ENCODE results near the gene NSG1.

DNA sequence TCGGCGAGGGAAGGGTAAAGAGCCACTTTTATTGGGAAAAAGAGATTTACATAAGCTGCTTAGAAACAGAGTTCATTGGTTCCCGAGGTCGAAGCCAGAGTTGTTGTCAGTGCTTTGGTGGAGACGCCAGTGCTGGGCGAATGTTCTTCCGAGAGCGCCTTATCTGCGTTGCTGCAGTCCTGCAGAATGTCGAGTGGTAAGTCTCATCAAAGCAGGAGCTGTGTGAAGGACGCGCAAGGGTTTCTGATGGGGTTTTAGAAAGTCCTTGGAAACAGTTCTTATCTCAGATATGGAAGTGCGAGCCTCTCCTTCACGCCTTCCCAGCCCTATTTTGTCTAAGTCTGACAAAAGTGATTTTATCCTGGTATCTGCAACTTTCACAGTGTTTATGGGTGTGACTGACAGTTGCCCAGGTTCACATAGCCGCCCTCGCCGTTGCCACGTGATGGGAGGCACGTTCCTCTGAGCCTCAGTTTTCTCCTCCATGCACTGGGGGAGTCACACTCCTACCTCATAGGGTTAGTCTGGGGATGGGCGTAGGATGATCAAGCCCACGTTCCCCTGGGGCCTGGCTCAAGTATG is 47.3 kb upstream of the NSG1 start:
- TF ChIP-seq, protein P1, sequence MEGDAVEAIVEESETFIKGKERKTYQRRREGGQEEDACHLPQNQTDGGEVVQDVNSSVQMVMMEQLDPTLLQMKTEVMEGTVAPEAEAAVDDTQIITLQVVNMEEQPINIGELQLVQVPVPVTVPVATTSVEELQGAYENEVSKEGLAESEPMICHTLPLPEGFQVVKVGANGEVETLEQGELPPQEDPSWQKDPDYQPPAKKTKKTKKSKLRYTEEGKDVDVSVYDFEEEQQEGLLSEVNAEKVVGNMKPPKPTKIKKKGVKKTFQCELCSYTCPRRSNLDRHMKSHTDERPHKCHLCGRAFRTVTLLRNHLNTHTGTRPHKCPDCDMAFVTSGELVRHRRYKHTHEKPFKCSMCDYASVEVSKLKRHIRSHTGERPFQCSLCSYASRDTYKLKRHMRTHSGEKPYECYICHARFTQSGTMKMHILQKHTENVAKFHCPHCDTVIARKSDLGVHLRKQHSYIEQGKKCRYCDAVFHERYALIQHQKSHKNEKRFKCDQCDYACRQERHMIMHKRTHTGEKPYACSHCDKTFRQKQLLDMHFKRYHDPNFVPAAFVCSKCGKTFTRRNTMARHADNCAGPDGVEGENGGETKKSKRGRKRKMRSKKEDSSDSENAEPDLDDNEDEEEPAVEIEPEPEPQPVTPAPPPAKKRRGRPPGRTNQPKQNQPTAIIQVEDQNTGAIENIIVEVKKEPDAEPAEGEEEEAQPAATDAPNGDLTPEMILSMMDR (IDR thresholded peaks at IDR 0.05): no peak
- TF ChIP-seq POLR2A (IDR thresholded peaks at IDR 0.05): no peak
